GM12878 (cell line): Measurements from ENCODE around the gene CCSER2. TPM values are rescaled to one million over a fixed set of nuclear protein-coding genes. Genes with fewer than 3 reads are reported as not detected.
A peak's percentile ranks its signal among the peaks of the same experiment; 100 is the strongest.

Experiments used
- ATAC-seq: fragments of 200-7000 bp; cut with Tn5 transposase; 3 replicates; pipeline ENCODE4 v1.9.1; 2020; ENCODE audit warnings: mild to moderate bottlenecking, moderate library complexity
- BruUV-seq: library from RNA; stranded (reverse); fragments of 400-500 nt; replicated peaks from 2 replicates; lab custom pipeline; 2021; lab: Mats Ljungman, UMichigan
- CTCF ChIA-PET: fragments of 300-600 bp; sonication (Branson Sonifier 250); formaldehyde crosslinking; extraction: SDS; loops from one replicate; lab custom pipeline; 2021; ENCODE audit warnings: inconsistent platforms; lab: Yijun Ruan, JAX
- POLR2A ChIA-PET: fragments of 350-600 bp; formaldehyde crosslinking; extraction: SDS; loops from one replicate; lab custom pipeline; 2021; ENCODE audit warnings: inconsistent platforms; lab: Charles Lee
- RAD21 ChIA-PET: fragments of 300-600 bp; sonication (Branson Sonifier 250); formaldehyde crosslinking; loops from one replicate; lab custom pipeline; 2023; ENCODE audit warnings: antibody characterized with exemption; ENCODE audit not compliant: unreplicated experiment; lab: Charles Lee
- SMC1A ChIA-PET: fragments of 300-600 bp; sonication (Branson Sonifier 250); formaldehyde crosslinking; loops from one replicate; lab custom pipeline; 2023; ENCODE audit not compliant: unreplicated experiment, uncharacterized antibody; lab: Charles Lee
- DNase-seq: peaks from one replicate; pipeline ENCODE4 v3.0.0-alpha.2; 2011; ENCODE audit warnings: low read depth, low spot score
- FAIRE-seq: peaks from 3 replicates; lab custom pipeline; 2011; peaks lifted over from hg19 to GRCh38; lab: Jason Lieb, UNC
- H2AFZ ChIP-seq: 2 replicates; pipeline ENCODE4 v1.6.0; 2011; ENCODE audit warnings: low read depth, low read length, control low read depth; ENCODE audit not compliant: control insufficient read depth
- H3K27ac ChIP-seq: 2 replicates; pipeline ENCODE4 v1.5.1; 2011; ENCODE audit warnings: control low read depth; ENCODE audit not compliant: control insufficient read depth, insufficient read depth
- H3K27me3 ChIP-seq, 2 experiments: replicated peaks in 1 of 2; 2 replicates each; pipeline versions ENCODE4 v1.6.0 to v1.6.1; 2011; ENCODE audit warnings: low read length in 1 of 2; ENCODE audit not compliant: control insufficient read depth in 2 of 2, insufficient read depth in 2 of 2
- H3K36me3 ChIP-seq, 2 experiments: 2 replicates each; pipeline ENCODE4 v1.5.1; 2011; ENCODE audit warnings: low read length in 1 of 2; ENCODE audit not compliant: control insufficient read depth in 2 of 2, insufficient read depth in 2 of 2
- H3K4me1 ChIP-seq: 2 replicates; pipeline ENCODE4 v1.6.1; 2011; ENCODE audit warnings: mild to moderate bottlenecking, low read length, moderate library complexity, mixed read lengths; ENCODE audit not compliant: control insufficient read depth, insufficient read depth
- H3K4me2 ChIP-seq: 2 replicates; pipeline ENCODE4 v1.6.0; 2011; ENCODE audit warnings: control low read depth; ENCODE audit not compliant: control insufficient read depth, insufficient read depth
- H3K4me3 ChIP-seq: fragments of 200-600 bp; sonication (generic); 2 replicates; pipeline ENCODE4 v1.5.1; 2016
- H3K79me2 ChIP-seq: 2 replicates; pipeline ENCODE4 v1.6.0; 2011; ENCODE audit warnings: low read length; ENCODE audit not compliant: control insufficient read depth, insufficient read depth
- H3K9ac ChIP-seq: 2 replicates; pipeline ENCODE4 v1.8.0; 2011; ENCODE audit warnings: low read length, control low read depth, mixed read lengths; ENCODE audit not compliant: control insufficient read depth, insufficient read depth
- H3K9me3 ChIP-seq: replicated peaks from 3 replicates; pipeline ENCODE4 v1.5.1; 2011; ENCODE audit warnings: mild to moderate bottlenecking, low read length; ENCODE audit not compliant: control insufficient read depth, insufficient read depth
- H4K20me1 ChIP-seq: 2 replicates; pipeline ENCODE4 v1.6.0; 2011; ENCODE audit not compliant: control insufficient read depth, insufficient read depth
- ATF7 ChIP-seq: fragments of 450-650 bp; IDR thresholded peaks from 2 replicates; pipeline ENCODE4 v1.6.1; 2016; ENCODE audit warnings: low read depth, mild to moderate bottlenecking
- BCL11A ChIP-seq: IDR thresholded peaks from 2 replicates; pipeline ENCODE4 v1.6.1; 2011; ENCODE audit warnings: low read depth, low read length
- BCL3 ChIP-seq: IDR thresholded peaks from 2 replicates; pipeline ENCODE4 v1.6.1; 2011; ENCODE audit warnings: borderline replicate concordance, low read depth, mild to moderate bottlenecking, moderate library complexity, low read length; ENCODE audit not compliant: insufficient read depth, poor library complexity, severe bottlenecking
- CHD2 ChIP-seq: IDR thresholded peaks from 2 replicates; pipeline ENCODE4 v1.6.1; 2011; ENCODE audit warnings: low read depth, low read length, improper control_type of control experiment, borderline replicate concordance
- CHD4 ChIP-seq: fragments of 200-600 bp; sonication (generic); IDR thresholded peaks from 2 replicates; pipeline ENCODE4 v1.6.1; 2016; ENCODE audit warnings: mild to moderate bottlenecking
- CREM ChIP-seq: IDR thresholded peaks from 2 replicates; pipeline ENCODE4 v1.6.1; 2014; ENCODE audit warnings: antibody characterized with exemption, low read depth
- EGR1 ChIP-seq, 2 experiments: IDR thresholded peaks; 1 replicate in 1 of 2; 2 replicates in 1 of 2; pipeline ENCODE4 v1.6.1; 2011 to 2012; ENCODE audit warnings: low read depth in 2 of 2, low read length in 2 of 2, borderline replicate concordance in 1 of 2, mild to moderate bottlenecking in 1 of 2, moderate library complexity in 1 of 2
- EP300 ChIP-seq, 2 experiments: fragments of 150-350 bp in 1 of 2; IDR thresholded peaks; 2 replicates each; pipeline ENCODE4 v1.6.1; 2011 to 2012; ENCODE audit warnings: low read depth in 2 of 2, low read length in 2 of 2, borderline replicate concordance in 1 of 2, improper control_type of control experiment in 1 of 2, inconsistent platforms in 1 of 2; ENCODE audit not compliant: control insufficient read depth in 1 of 2
- HDAC6 ChIP-seq: fragments of 200-600 bp; sonication (generic); IDR thresholded peaks from one replicate; pipeline ENCODE4 v1.8.0; 2017; ENCODE audit warnings: antibody characterized with exemption; ENCODE audit not compliant: unreplicated experiment
- HDGF ChIP-seq: fragments of 450-650 bp; IDR thresholded peaks from 2 replicates; pipeline ENCODE4 v1.6.1; 2016; ENCODE audit warnings: antibody characterized with exemption
- KLF5 ChIP-seq: fragments of 450-650 bp; IDR thresholded peaks from 2 replicates; pipeline ENCODE4 v1.6.1; 2014; ENCODE audit warnings: mild to moderate bottlenecking; ENCODE audit not compliant: partially characterized antibody
- MTA2 ChIP-seq: fragments of 450-650 bp; IDR thresholded peaks from 2 replicates; pipeline ENCODE4 v1.6.1; 2016; ENCODE audit warnings: low read depth, mild to moderate bottlenecking, moderate library complexity
- MXI1 ChIP-seq: fragments of 150-350 bp; IDR thresholded peaks from 2 replicates; pipeline ENCODE4 v1.6.1; 2011; ENCODE audit warnings: low read depth, mild to moderate bottlenecking, inconsistent platforms, low read length, improper control_type of control experiment
- NBN ChIP-seq: fragments of 450-650 bp; IDR thresholded peaks from 2 replicates; pipeline ENCODE4 v1.6.1; 2016
- NFIC ChIP-seq: IDR thresholded peaks from 2 replicates; pipeline ENCODE4 v1.6.1; 2012; ENCODE audit warnings: low read depth, mild to moderate bottlenecking, inconsistent platforms, low read length, moderate library complexity
- PKNOX1 ChIP-seq: fragments of 450-650 bp; IDR thresholded peaks from 2 replicates; pipeline ENCODE4 v1.6.1; 2016; ENCODE audit warnings: mild to moderate bottlenecking
- SIX5 ChIP-seq: IDR thresholded peaks from 2 replicates; pipeline ENCODE4 v1.6.1; 2011; ENCODE audit warnings: mild to moderate bottlenecking, low read depth, low read length, moderate library complexity; ENCODE audit not compliant: severe bottlenecking
- TBL1XR1 ChIP-seq: IDR thresholded peaks from 2 replicates; pipeline ENCODE4 v1.6.1; 2012; ENCODE audit warnings: low read depth, low read length, improper control_type of control experiment
- WGBS: methylation state at CpG from one replicate; pipeline ENCODE4 v1.1.6; 2016; ENCODE audit warnings: low lambda C conversion rate; ENCODE audit not compliant: insufficient replicate concordance, insufficient coverage; ENCODE audit errors: missing lambda C conversion rate; 5-methylcytosine and 5-hydroxymethylcytosine counted together
- in situ Hi-C: fragments of 300-500 bp; cut with MboI; formaldehyde crosslinking; loops from 9 replicates; pipeline ENCODE4 v1.14.3; 2018; ENCODE audit warnings: mixed read lengths
- intact Hi-C: fragments of 100-400 bp; cut with micrococcal nuclease; formaldehyde crosslinking; loops from one replicate; pipeline ENCODE4 v1.14.2; 2022; ENCODE audit not compliant: unreplicated experiment
- polyA plus RNA-seq, 11 experiments: library from polyadenylated mRNA; depleted of rRNA in 4 of 11; unstranded in 6 of 11; stranded (reverse) in 5 of 11; fragments of >200 nt; fragmentation: Nextera tagmentation in 4 of 11; fragmentation: Illumina TruSeq in 1 of 11; extraction: Ambion mirVana in 4 of 11; extraction: Trizol in 1 of 11; gene quantifications; 1 replicate in 1 of 11; 2 replicates in 10 of 11; pipeline versions ENCODE4 v1.2.1 to v1.2.3, GENCODE V29; 2011 to 2016; ENCODE audit warnings: inconsistent platforms in 2 of 11, missing spikeins in 2 of 11, low read depth in 1 of 11
- total RNA-seq, 4 experiments: library from RNA; depleted of rRNA in 3 of 4; stranded (reverse); fragments of >200 nt in 3 of 4; fragmentation: Illumina TruSeq in 1 of 4; extraction: Trizol in 1 of 4; gene quantifications; 2 replicates each; pipeline versions ENCODE4 v1.2.1 to v1.2.3, GENCODE V29; 2013 to 2021
- TF ChIP-seq, protein P1 (sequence below): fragments of 450-650 bp; IDR thresholded peaks from 2 replicates; pipeline ENCODE4 v1.6.1; 2017; ENCODE audit warnings: mild to moderate bottlenecking

The CCSER2 gene
- total and polyA plus RNA-seq, 10 of the 15 experiments (the other 5 are each of a cell fraction or from before 2014, with no cell fraction given), result 4.7 to 18.8 (median 13.2) TPM

DNA sequence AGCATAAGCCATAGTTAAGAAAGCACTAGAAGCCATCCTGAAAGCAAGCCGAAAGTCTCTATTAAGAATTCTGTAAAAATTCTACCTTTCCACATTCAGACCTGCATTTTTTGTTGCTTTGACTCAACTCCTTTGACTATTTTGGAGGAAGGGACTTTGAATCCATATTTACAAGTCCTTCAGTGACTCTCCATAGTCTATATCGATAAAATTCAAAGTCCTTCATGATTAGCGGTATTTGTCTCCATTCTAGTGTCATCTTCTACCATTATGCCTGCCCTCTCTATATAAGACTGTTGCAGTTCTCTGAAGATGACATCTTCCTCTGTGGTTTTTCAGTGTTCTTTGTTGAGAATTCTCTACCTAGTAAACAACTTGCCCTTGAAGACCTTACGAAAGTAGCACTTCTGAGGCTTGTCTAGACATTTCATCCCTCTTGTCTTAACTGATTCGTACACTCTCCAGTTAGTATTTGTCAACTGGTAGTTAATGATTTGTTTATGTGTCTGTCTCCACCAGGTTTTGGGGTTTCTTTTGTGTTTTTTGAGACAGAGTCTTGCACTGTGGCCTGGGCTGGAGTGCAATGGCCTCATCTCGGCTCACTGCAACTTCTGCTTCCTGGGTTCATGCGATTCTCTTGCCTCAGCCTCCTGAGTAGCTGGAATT is 1.7 kb downstream of the CCSER2 start:
- no peak overlapping the region for H3K9ac ChIP-seq
- CTCF ChIA-PET, result interaction anchor here (0.7 to 2.9 kb wide), 5 partner anchors 12 to 207 kb away, joined by 4 to 8 read pairs (median 5); no protein-coding TSS in a partner anchor
- H3K4me2 ChIP-seq, result peak overlapping the region; percentile 85
- H3K36me3 ChIP-seq, result no peaks in the 10 kb centered on the region
- no TSS peak for BruUV-seq
- RAD21 ChIA-PET, result interaction anchor here (0.9 to 1.2 kb wide), 3 partner anchors 12 to 157 kb away, joined by 3 to 5 read pairs (median 4); no protein-coding TSS in a partner anchor
- intact Hi-C loops (loop anchor here (2.0 to 5.0 kb wide), 2 partner anchors 63 to 158 kb away; partner anchors contain the start of gene GPR15LG), in situ Hi-C loops (loop anchor here (5.0 kb wide), 1 partner anchor 188 kb away; no protein-coding TSS in a partner anchor)
- H3K27me3 ChIP-seq, result no peaks in the 10 kb centered on the region
- DNase-seq (peak; percentile 72), ATAC-seq (peak; percentile 65), FAIRE-seq (peak; percentile 99)
- peak overlapping the region; percentile 69; the same call in 1 of the 2 replicates for H3K27ac ChIP-seq
- peak overlapping the region; percentile 75 for H3K4me3 ChIP-seq
- SMC1A ChIA-PET, result interaction anchor here (1.3 to 2.6 kb wide), 3 partner anchors 13 to 25 kb away, joined by 4 to 14 read pairs (median 6); no protein-coding TSS in a partner anchor
- WGBS, result 19% methylated on average over 7 of the region's 7 CpGs
- peaks cover 19% of the 10 kb centered on the region for H3K4me1 ChIP-seq
- peaks cover 11% of the 10 kb centered on the region for H3K79me2 ChIP-seq
- no peaks in the 10 kb centered on the region for H4K20me1 ChIP-seq
- no peak overlapping the region for H2AFZ ChIP-seq
- no peaks in the 10 kb centered on the region for H3K9me3 ChIP-seq
- POLR2A ChIA-PET, result interaction anchor here (1.0 kb wide), 2 partner anchors 14 kb away, joined by 3 to 4 read pairs; no protein-coding TSS in a partner anchor
- TF ChIP-seq EP300 (IDR thresholded peaks at IDR 0.05; ENCODE audit: borderline replicate concordance in 1 of 2, control insufficient read depth in 1 of 2, low read depth in 2 of 2, low read length in 2 of 2) (peak; percentile 52 to 61; a peak in 1 of 4 replicates), PKNOX1 (peak; percentile 65), HDGF (0 out of 2 replicates have a peak, but pooled peaks have one; percentile 51), KLF5 (peak; percentile 49), EGR1 (IDR thresholded peaks at IDR 0.05; ENCODE audit: borderline replicate concordance in 1 of 2, low read depth in 2 of 2, low read length in 2 of 2) (no peak), ATF7 (peak; percentile 96), TBL1XR1 (peak; percentile 73; the same call in 1 of the 2 replicates), MTA2 (peak; percentile 80), CHD2 (0 out of 2 replicates have a peak, but pooled peaks have one; percentile 40), MXI1 (no peak), CHD4 (no peak), NBN (peak; percentile 82), BCL3 (no peak), BCL11A (no peak), HDAC6 (no peak), CREM (peak; percentile 42; the same call in 1 of the 2 replicates), NFIC (peak; percentile 57; the same call in 1 of the 2 replicates), SIX5 (no peak)
- TF ChIP-seq, protein P1, sequence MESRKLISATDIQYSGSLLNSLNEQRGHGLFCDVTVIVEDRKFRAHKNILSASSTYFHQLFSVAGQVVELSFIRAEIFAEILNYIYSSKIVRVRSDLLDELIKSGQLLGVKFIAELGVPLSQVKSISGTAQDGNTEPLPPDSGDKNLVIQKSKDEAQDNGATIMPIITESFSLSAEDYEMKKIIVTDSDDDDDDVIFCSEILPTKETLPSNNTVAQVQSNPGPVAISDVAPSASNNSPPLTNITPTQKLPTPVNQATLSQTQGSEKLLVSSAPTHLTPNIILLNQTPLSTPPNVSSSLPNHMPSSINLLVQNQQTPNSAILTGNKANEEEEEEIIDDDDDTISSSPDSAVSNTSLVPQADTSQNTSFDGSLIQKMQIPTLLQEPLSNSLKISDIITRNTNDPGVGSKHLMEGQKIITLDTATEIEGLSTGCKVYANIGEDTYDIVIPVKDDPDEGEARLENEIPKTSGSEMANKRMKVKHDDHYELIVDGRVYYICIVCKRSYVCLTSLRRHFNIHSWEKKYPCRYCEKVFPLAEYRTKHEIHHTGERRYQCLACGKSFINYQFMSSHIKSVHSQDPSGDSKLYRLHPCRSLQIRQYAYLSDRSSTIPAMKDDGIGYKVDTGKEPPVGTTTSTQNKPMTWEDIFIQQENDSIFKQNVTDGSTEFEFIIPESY, result peak; percentile 83
